Upper lobe of right lung (tissue), 1 donor: ENCODE results near the gene SDCCAG8. TPM values are rescaled to one million over a fixed set of nuclear protein-coding genes. Genes with fewer than 3 reads are reported as not detected.

Source experiments
- ATAC-seq: fragments of 200-7000 bp; cut with Tn5 transposase; one replicate; pipeline ENCODE4 v1.9.1; 2020; ENCODE audit warnings: mild to moderate bottlenecking, moderate library complexity
- DNase-seq: peaks from one replicate; pipeline ENCODE4 v3.0.0-alpha.2; 2020
- H3K27ac ChIP-seq: fragments of 200-600 bp; one replicate; pipeline ENCODE4 v1.8.0; 2022
- H3K27me3 ChIP-seq: fragments of 200-600 bp; one replicate; pipeline ENCODE4 v1.8.0; 2022; ENCODE audit warnings: mild to moderate bottlenecking
- H3K36me3 ChIP-seq: fragments of 200-600 bp; one replicate; pipeline ENCODE4 v1.8.0; 2022
- H3K4me1 ChIP-seq: fragments of 200-600 bp; one replicate; pipeline ENCODE4 v1.8.0; 2022
- H3K4me3 ChIP-seq: fragments of 200-600 bp; one replicate; pipeline ENCODE4 v1.8.0; 2022; ENCODE audit warnings: mild to moderate bottlenecking
- H3K9me3 ChIP-seq: fragments of 200-600 bp; one replicate; pipeline ENCODE4 v1.8.0; 2022
- intact Hi-C: fragments of 100-400 bp; cut with DNase I; formaldehyde crosslinking; loops from one replicate; pipeline ENCODE4 v1.11.0; 2022
- total RNA-seq: library from RNA; stranded (reverse); fragmentation: NEBNext Ultra II Directional; extraction: Animal tissue kit (Norgen Biotek cat#: 25700); gene quantifications from one replicate; pipeline ENCODE4 v1.2.1, GENCODE V29; 2021
- TF ChIP-seq, protein P1 (sequence below): fragments of 200-600 bp; IDR thresholded peaks from one replicate; pipeline ENCODE4 v1.8.0; 2022; ENCODE audit warnings: antibody characterized with exemption
- donor health status: DM: no; HTN: yes; CAD: no; lungs with severe emphysema.

Gene SDCCAG8
- total RNA-seq, 1 donor from 2014 or later: 71.9 TPM

DNA sequence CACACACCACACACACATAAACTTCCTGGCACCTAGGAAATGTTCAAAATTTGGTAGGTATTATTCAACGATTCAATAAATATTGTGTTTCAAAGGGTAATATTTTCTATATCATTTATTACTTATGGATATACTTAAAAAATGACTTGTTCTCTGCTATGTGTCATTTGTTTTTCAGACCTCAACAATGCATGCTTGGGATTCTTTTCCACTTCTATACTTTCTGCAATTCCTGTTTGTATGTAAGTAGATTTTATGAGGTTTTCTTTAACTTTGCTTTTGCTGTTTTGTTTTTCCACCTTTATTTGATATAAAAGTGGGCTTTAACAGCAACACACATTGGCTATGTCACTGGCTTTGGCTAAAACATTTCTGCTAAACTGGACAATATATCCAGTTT is 4.3 kb upstream of the SDCCAG8 start:
- Histone ChIP-seq H3K9me3 (no peaks in the 10 kb centered on the region), H3K4me3 (no peak overlapping the region), H3K27ac (no peak overlapping the region), H3K36me3 (no peaks in the 10 kb centered on the region), H3K4me1 (peaks cover 38% of the 10 kb centered on the region), H3K27me3 (no peaks in the 10 kb centered on the region)
- TF ChIP-seq, protein P1, sequence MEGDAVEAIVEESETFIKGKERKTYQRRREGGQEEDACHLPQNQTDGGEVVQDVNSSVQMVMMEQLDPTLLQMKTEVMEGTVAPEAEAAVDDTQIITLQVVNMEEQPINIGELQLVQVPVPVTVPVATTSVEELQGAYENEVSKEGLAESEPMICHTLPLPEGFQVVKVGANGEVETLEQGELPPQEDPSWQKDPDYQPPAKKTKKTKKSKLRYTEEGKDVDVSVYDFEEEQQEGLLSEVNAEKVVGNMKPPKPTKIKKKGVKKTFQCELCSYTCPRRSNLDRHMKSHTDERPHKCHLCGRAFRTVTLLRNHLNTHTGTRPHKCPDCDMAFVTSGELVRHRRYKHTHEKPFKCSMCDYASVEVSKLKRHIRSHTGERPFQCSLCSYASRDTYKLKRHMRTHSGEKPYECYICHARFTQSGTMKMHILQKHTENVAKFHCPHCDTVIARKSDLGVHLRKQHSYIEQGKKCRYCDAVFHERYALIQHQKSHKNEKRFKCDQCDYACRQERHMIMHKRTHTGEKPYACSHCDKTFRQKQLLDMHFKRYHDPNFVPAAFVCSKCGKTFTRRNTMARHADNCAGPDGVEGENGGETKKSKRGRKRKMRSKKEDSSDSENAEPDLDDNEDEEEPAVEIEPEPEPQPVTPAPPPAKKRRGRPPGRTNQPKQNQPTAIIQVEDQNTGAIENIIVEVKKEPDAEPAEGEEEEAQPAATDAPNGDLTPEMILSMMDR: no peak
- intact Hi-C loops: no loop called here
- ATAC-seq: no peak
- DNase-seq: no peak

DNA sequence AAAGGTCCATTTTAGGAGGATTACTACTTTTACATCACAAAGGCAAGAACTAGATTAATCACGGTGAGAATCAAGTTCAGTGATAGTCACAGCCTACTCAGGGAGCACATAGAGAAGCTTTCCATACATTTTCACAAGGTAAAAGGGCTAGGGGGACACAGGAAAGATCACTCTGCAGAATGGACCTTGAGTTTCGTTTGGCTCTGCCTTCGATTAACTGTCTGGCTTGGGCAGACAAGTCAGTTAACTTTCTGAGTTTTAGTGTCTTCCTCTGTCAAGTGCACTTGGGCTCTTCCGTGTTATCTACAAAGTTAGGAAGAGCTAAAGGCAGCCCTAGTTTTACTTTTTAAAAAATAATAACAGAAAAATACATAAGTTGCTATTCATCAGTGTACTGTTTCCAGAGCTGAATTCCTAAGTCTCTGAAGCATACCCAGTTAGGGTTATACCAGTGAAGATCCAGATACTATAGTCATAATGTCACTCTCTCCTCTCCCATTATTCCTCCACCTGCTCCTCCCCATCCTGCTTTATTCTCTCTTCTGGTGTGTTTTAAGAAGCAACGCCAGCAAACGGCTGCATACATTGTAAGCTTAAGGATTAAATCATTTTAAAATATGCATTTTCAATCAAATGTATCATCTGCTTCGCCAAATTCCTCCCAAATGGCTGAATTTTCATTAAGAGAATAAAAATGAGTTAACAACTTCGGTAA is 2.5 kb upstream of the SDCCAG8 start:
- Histone ChIP-seq H3K9me3 (no peaks in the 10 kb centered on the region), H3K4me1 (peaks cover 36% of the 10 kb centered on the region), H3K27me3 (no peaks in the 10 kb centered on the region), H3K27ac (peak overlapping the region; percentile 96), H3K36me3 (no peaks in the 10 kb centered on the region), H3K4me3 (peak overlapping the region; percentile 82)
- intact Hi-C loops: no loop called here
- DNase-seq (no peak), ATAC-seq (no peak)
- TF ChIP-seq, protein P1: no peak

DNA sequence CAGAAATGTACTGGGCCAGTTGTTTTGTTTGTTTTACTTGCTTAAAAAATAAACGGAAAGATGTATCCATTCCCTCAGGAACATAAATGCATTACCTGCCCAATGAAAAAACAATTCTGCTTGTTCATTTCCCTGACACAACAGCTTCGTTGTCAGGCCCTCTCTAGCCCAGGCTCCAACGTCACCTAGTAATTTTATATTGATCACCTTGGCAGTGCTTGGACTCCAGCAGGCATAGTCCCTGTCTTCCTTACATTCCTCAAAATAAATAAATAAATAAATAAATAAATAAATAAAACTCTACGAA is 2.0 kb upstream of the SDCCAG8 start:
- TF ChIP-seq, protein P1: no peak
- no peaks in the 10 kb centered on the region for H3K9me3 ChIP-seq
- H3K27me3 ChIP-seq: no peaks in the 10 kb centered on the region
- peak overlapping the region; percentile 82 for H3K4me3 ChIP-seq
- intact Hi-C loops: no loop called here
- ATAC-seq: no peak
- DNase-seq: no peak
- H3K4me1 ChIP-seq: peaks cover 35% of the 10 kb centered on the region
- H3K27ac ChIP-seq: peak overlapping the region; percentile 96
- H3K36me3 ChIP-seq: no peaks in the 10 kb centered on the region

DNA sequence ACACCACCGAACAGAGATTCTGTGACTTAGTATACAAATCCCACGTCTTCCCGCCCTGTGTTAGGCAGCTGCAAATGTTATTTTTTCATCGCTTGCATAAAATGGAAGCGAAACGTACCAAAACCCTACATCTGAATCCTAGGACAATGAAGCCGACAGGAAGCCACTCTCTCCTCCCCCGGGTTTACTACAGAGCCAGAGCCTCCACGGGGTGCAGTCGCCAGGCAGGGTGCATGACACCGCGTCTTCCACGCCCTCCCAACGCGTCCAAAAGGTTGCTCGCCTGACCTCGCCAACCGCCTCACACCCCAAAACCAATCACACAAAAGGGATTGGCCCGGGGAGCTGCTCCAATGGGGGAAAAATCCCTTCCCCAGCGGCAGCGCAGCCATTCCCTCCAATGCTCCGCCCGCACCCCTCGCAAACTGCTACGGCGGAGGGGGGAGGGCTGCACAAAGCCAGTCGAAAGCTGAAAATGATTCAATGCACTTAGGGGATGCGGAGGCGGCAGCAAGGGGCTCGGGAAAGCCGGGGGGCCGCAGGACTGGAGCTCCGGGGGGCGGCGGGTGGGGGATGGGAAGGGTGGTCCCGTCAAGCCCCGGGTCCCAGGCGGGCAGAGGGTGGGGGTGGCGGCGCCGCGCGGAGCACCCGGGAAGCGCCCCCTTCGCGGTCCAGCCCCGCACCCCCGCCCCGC is 1.5 kb upstream of the SDCCAG8 start:
- peaks cover 35% of the 10 kb centered on the region for H3K4me1 ChIP-seq
- intact Hi-C loops: no loop called here
- no peaks in the 10 kb centered on the region for H3K9me3 ChIP-seq
- no peaks in the 10 kb centered on the region for H3K36me3 ChIP-seq
- peak overlapping the region; percentile 96 for H3K27ac ChIP-seq
- H3K4me3 ChIP-seq: peak overlapping the region; percentile 82
- H3K27me3 ChIP-seq: no peaks in the 10 kb centered on the region
- peak; percentile 89 for DNase-seq
- TF ChIP-seq, protein P1: no peak
- ATAC-seq: peak; percentile 53

DNA sequence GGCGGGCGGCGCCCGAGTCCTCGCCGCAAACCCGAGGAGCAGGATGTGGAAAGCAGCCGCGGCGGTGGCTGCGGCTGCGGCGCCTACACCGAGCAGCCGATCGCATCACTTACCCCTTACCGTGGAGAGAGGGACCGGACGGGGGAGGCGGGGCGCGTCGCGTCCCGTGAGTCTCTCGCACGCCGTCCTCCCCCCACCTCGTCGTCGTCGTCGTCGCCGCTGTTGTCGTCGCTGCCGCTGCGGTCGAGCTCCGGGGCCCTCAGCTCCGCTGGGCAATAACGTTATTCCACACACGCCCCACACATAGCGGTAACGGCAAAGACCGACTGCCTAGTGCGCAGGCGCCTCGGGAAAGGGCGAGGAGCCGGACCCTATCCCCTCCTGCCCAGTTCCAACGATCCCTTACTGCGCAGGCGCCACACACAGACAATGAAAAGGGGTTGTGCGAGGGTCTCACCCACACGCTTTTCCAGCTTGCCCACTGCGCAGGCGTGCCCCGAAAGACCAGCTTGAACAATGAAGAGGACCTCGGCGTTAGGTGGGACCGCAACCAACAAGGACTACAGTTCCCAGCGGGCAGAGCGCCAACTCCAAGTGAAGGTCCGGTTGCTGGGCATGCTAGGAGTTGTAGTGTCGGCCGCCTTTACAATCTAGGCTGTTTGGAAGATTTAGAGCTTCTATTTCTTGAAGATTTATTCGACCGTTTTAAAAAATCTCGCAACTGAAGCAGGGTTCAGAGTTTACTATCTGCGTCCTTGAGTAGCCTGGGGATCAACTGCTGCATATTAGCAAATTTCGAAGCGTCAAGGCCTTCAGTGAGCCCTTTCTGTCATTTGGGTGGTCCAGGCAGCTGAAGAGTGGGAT is 682 bp upstream of the SDCCAG8 start, which contains the start of gene CEP170:
TSS of gene CEP170 (minus strand) at position 355 of the 864 bp plus-strand sequence. CDS start 30,001 bp downstream, outside the sequence.
- TF ChIP-seq, protein P1: no peak
- H3K4me3 ChIP-seq: peak within 1 kb of the TSS; percentile 82

More for the DNA sequence above, 682 bp upstream of the SDCCAG8 start, which contains the start of gene CEP170:
- no peaks in the 10 kb centered on the region for H3K27me3 ChIP-seq
- H3K27ac ChIP-seq: peak within 1 kb of the TSS; percentile 96
- no peaks in the 10 kb centered on the region for H3K36me3 ChIP-seq
- H3K9me3 ChIP-seq: no peaks in the 10 kb centered on the region
- ATAC-seq (peak; percentile 83), DNase-seq (peak; percentile 97)
- peaks cover 31% of the 10 kb centered on the region for H3K4me1 ChIP-seq
- intact Hi-C loops: no loop called here
